HepG2 (cell line): ENCODE results near the gene DAB2IP. TPM values are rescaled to one million over a fixed set of nuclear protein-coding genes. Genes with fewer than 3 reads are reported as not detected.

Experiments
- ATAC-seq: fragments of 200-7000 bp; cut with Tn5 transposase; 3 replicates; pipeline ENCODE4 v1.9.1; 2020; ENCODE audit warnings: mild to moderate bottlenecking, moderate library complexity
- BruUV-seq: library from RNA; stranded (reverse); fragments of 400-500 nt; replicated peaks from 2 replicates; lab custom pipeline; 2021; lab: Mats Ljungman, UMichigan
- CTCF ChIA-PET: fragments of 300-600 bp; formaldehyde crosslinking; extraction: SDS; loops from one replicate; lab custom pipeline; 2021; ENCODE audit warnings: low total read pairs, inconsistent platforms, low intra/inter-chr PET ratio; lab: Yijun Ruan, JAX
- POLR2A ChIA-PET: fragments of 350-600 bp; sonication (Branson Sonifier 250); formaldehyde crosslinking; loops from one replicate; lab custom pipeline; 2020; ENCODE audit warnings: antibody characterized with exemption, inconsistent platforms; lab: Yijun Ruan, JAX
- DNase-seq: peaks from one replicate; pipeline ENCODE4 v3.0.0-alpha.2; 2015; ENCODE audit warnings: low spot score
- FAIRE-seq: peaks from 3 replicates; lab custom pipeline; 2011; peaks lifted over from hg19 to GRCh38; lab: Jason Lieb, UNC
- H2AFZ ChIP-seq: one replicate; pipeline ENCODE4 v1.6.1; 2011; ENCODE audit warnings: low read length, inconsistent platforms
- H3K27ac ChIP-seq: fragments of 300-600 bp; 3 replicates; pipeline ENCODE4 v1.8.0; 2011; ENCODE audit warnings: mixed run types, mild to moderate bottlenecking, mixed read lengths, low read length, inconsistent platforms; ENCODE audit not compliant: insufficient read depth; ENCODE audit errors: extremely low read length
- H3K27me3 ChIP-seq, 2 experiments: fragments of 200-600 bp in 1 of 2; 2 replicates in 1 of 2; 3 replicates in 1 of 2; pipeline versions ENCODE4 v1.6.0 to v1.8.0; 2011; ENCODE audit warnings: low read length in 2 of 2, mild to moderate bottlenecking in 2 of 2, moderate library complexity in 2 of 2, inconsistent platforms in 1 of 2; ENCODE audit not compliant: insufficient read depth in 2 of 2, control insufficient read depth in 1 of 2
- H3K36me3 ChIP-seq, 2 experiments: fragments of 200-600 bp in 1 of 2; replicated peaks in 1 of 2; 2 replicates in 1 of 2; 3 replicates in 1 of 2; pipeline versions ENCODE4 v1.5.1 to v1.8.0; 2011; ENCODE audit warnings: low read length in 2 of 2, inconsistent platforms in 1 of 2; ENCODE audit not compliant: insufficient read depth in 2 of 2, control insufficient read depth in 1 of 2
- H3K4me1 ChIP-seq: 2 replicates; pipeline ENCODE4 v1.5.1; 2012; ENCODE audit warnings: low read length, inconsistent platforms; ENCODE audit not compliant: insufficient read depth
- H3K4me2 ChIP-seq: 2 replicates; pipeline ENCODE4 v1.6.0; 2011; ENCODE audit warnings: low read depth, low read length, inconsistent platforms
- H3K4me3 ChIP-seq, 3 experiments: fragments of 200-600 bp in 1 of 3; sonication (generic), shearing (Covaris generic) in 1 of 3; replicated peaks in 1 of 3; 2 replicates each; pipeline ENCODE4 v1.5.1; 2011 to 2016; ENCODE audit warnings: low read length in 3 of 3, inconsistent platforms in 2 of 3, low read depth in 2 of 3, mild to moderate bottlenecking in 2 of 3, control low read depth in 1 of 3, mixed read lengths in 1 of 3; ENCODE audit not compliant: insufficient read depth in 1 of 3
- H3K79me2 ChIP-seq: one replicate; pipeline ENCODE4 v1.6.1; 2011; ENCODE audit warnings: low read length, inconsistent platforms; ENCODE audit not compliant: insufficient read depth
- H3K9ac ChIP-seq: 2 replicates; pipeline ENCODE4 v1.6.0; 2011; ENCODE audit warnings: mild to moderate bottlenecking, low read depth, low read length, inconsistent platforms; ENCODE audit not compliant: insufficient read depth
- H3K9me3 ChIP-seq: 2 replicates; pipeline ENCODE4 v1.5.1; 2012; ENCODE audit warnings: mild to moderate bottlenecking, low read length
- H4K20me1 ChIP-seq: 2 replicates; pipeline ENCODE4 v1.6.0; 2011; ENCODE audit warnings: inconsistent platforms, mild to moderate bottlenecking, low read length, moderate library complexity; ENCODE audit not compliant: insufficient read depth
- AGO2 ChIP-seq: fragments of 200-400 bp; formaldehyde crosslinking; optimal IDR thresholded peaks from 2 replicates; pipeline ENCODE3; 2017; ENCODE audit warnings: mild to moderate bottlenecking, low read depth, low read length, moderate library complexity
- ATF7 ChIP-seq, 2 experiments: fragments of 450-650 bp in 1 of 2; sonication (generic) in 1 of 2; formaldehyde crosslinking in 1 of 2; IDR thresholded peaks; 2 replicates each; pipeline versions ENCODE4 v1.4.0 to v1.6.1; 2016 to 2020; ENCODE audit warnings: antibody characterized with exemption in 1 of 2, mild to moderate bottlenecking in 1 of 2, missing genetic modification reagents in 1 of 2
- FOXA1 ChIP-seq, 2 experiments: fragments of 450-650 bp in 1 of 2; sonication (generic) in 1 of 2; formaldehyde crosslinking in 1 of 2; IDR thresholded peaks; 2 replicates each; pipeline versions ENCODE4 v1.4.0 to v1.6.1; 2016 to 2020; ENCODE audit warnings: missing genetic modification reagents in 1 of 2
- GTF2F1 ChIP-seq: fragments of 150-350 bp; IDR thresholded peaks from 2 replicates; pipeline ENCODE4 v1.6.1; 2014; ENCODE audit warnings: low read length
- HIC2 ChIP-seq: sonication (generic); formaldehyde crosslinking; IDR thresholded peaks from 2 replicates; pipeline ENCODE4 v1.9.0; 2022; ENCODE audit warnings: low read depth, missing genetic modification reagents
- KLF15 ChIP-seq: sonication (generic); formaldehyde crosslinking; IDR thresholded peaks from 2 replicates; pipeline ENCODE4 v1.8.1; 2023; ENCODE audit warnings: borderline replicate concordance, mild to moderate bottlenecking, inconsistent platforms, missing genetic modification reagents, mixed read lengths
- NR0B2 ChIP-seq: sonication (generic); formaldehyde crosslinking; IDR thresholded peaks from 2 replicates; pipeline ENCODE4 v1.4.0; 2020; ENCODE audit warnings: mild to moderate bottlenecking, missing genetic modification reagents
- RFX3 ChIP-seq: IDR thresholded peaks from 2 replicates; pipeline ENCODE4 v1.6.1; 2016; ENCODE audit warnings: missing biosample characterization, missing genetic modification reagents
- RFX5 ChIP-seq: IDR thresholded peaks from 2 replicates; pipeline ENCODE4 v1.6.1; 2011; ENCODE audit warnings: low read depth, low read length, improper control_type of control experiment
- SNRNP70 ChIP-seq: fragments of 200-400 bp; formaldehyde crosslinking; IDR thresholded peaks from 2 replicates; pipeline ENCODE4 v1.6.1; 2017; ENCODE audit warnings: mild to moderate bottlenecking, low read depth, low read length, moderate library complexity
- SOX5 ChIP-seq: IDR thresholded peaks from 2 replicates; pipeline ENCODE4 v1.6.1; 2016; ENCODE audit warnings: borderline replicate concordance
- TCF12 ChIP-seq, 2 experiments: fragments of 450-650 bp in 1 of 2; sonication (generic) in 1 of 2; formaldehyde crosslinking in 1 of 2; IDR thresholded peaks; 2 replicates each; pipeline versions ENCODE4 v1.6.1 to v1.8.0; 2017 to 2022; ENCODE audit warnings: antibody characterized with exemption in 1 of 2, mild to moderate bottlenecking in 1 of 2, missing genetic modification reagents in 1 of 2, moderate library complexity in 1 of 2
- TRIM22 ChIP-seq: fragments of 450-650 bp; IDR thresholded peaks from 2 replicates; pipeline ENCODE4 v1.6.1; 2017
- ZBTB34 ChIP-seq: sonication (generic); formaldehyde crosslinking; IDR thresholded peaks from 2 replicates; pipeline ENCODE4 v1.8.0; 2022; ENCODE audit warnings: mild to moderate bottlenecking, missing genetic modification reagents
- ZNF160 ChIP-seq: sonication (generic); formaldehyde crosslinking; IDR thresholded peaks from 2 replicates; pipeline ENCODE4 v1.8.0; 2022; ENCODE audit warnings: mild to moderate bottlenecking, inconsistent platforms, missing genetic modification reagents
- ZNF205 ChIP-seq: IDR thresholded peaks from 2 replicates; pipeline ENCODE4 v1.6.1; 2018; ENCODE audit warnings: missing biosample characterization, missing genetic modification reagents
- ZNF512 ChIP-seq: sonication (generic); formaldehyde crosslinking; IDR thresholded peaks from 2 replicates; pipeline ENCODE4 v1.4.0; 2020; ENCODE audit warnings: mild to moderate bottlenecking, missing genetic modification reagents
- WGBS: methylation state at CpG from one replicate; pipeline ENCODE4 v1.1.6; 2017; ENCODE audit warnings: low lambda C conversion rate; 5-methylcytosine and 5-hydroxymethylcytosine counted together
- in situ Hi-C: cut with HindIII; loops from 2 replicates; pipeline ENCODE4 v1.10.0; 2017; ENCODE audit warnings: low pct_unique_long_range_greater_than_20kb; ENCODE audit not compliant: extremely low pct_ligation_motif_present
- intact Hi-C: fragments of 100-400 bp; cut with micrococcal nuclease; formaldehyde crosslinking; loops from one replicate; pipeline ENCODE4 v1.10.0; 2022; ENCODE audit not compliant: unreplicated experiment
- polyA plus RNA-seq, 8 experiments: library from polyadenylated mRNA; depleted of rRNA in 3 of 8; stranded (reverse) in 7 of 8; unstranded in 1 of 8; fragments of >200 nt; fragmentation: Illumina TruSeq in 4 of 8; extraction: Trizol in 4 of 8; gene quantifications; 2 replicates each; pipeline versions ENCODE4 v1.2.1 to v1.2.3, GENCODE V29; 2011 to 2016; ENCODE audit warnings: low read depth in 4 of 8, missing spikeins in 1 of 8, mixed read lengths in 1 of 8; ENCODE audit not compliant: insufficient read depth in 1 of 8
- total RNA-seq, 5 experiments: library from RNA; depleted of rRNA; stranded (reverse); fragments of >200 nt; fragmentation: Illumina TruSeq; extraction: Trizol; gene quantifications; 2 replicates each; pipeline ENCODE4 v1.2.3, GENCODE V29; 2016; ENCODE audit warnings: low read depth in 1 of 5

The DAB2IP gene
- total and polyA plus RNA-seq, 2 of the 13 experiments (the other 11 are each of a cell fraction or from before 2014, with no cell fraction given): 25.3 to 37.9 TPM

GRCh38 chr9:121604242-121604641 is 47.2 kb upstream of the DAB2IP start:
- H4K20me1 ChIP-seq: no peaks in the 10 kb centered on the region
- 28% methylated on average over 3 of the region's 4 CpGs for WGBS
- CTCF ChIA-PET: no interaction called here
- H3K79me2 ChIP-seq: no peaks in the 10 kb centered on the region
- peak overlapping the region in 1 of 3 experiments; percentile 49; a peak in 1 of 6 replicates for H3K4me3 ChIP-seq
- DNase-seq (peak; percentile 82), FAIRE-seq (peak; percentile 70), ATAC-seq (peak; percentile 76)
- BruUV-seq: no TSS peak
- peak overlapping the region; percentile 64 for H3K4me2 ChIP-seq
- H3K4me1 ChIP-seq: peaks cover 69% of the 10 kb centered on the region
- no peaks in the 10 kb centered on the region for H3K9me3 ChIP-seq
- H3K9ac ChIP-seq: no peak overlapping the region
- H3K36me3 ChIP-seq: no peaks in the 10 kb centered on the region
- POLR2A ChIA-PET: interaction anchor here (0.8 to 1.0 kb wide), 2 partner anchors 8 to 31 kb away, joined by 3 to 4 read pairs; no protein-coding TSS in a partner anchor
- peak overlapping the region; percentile 3 for H3K27ac ChIP-seq
- intact Hi-C loops: no loop called here
- H2AFZ ChIP-seq: peak overlapping the region; percentile 12
- H3K27me3 ChIP-seq: 0 out of 5 replicates have a peak, but pooled peaks cover 0 to 2% of the 10 kb centered on the region in 2 experiments
- in situ Hi-C loops: no loop called here
- no peak for TF ChIP-seq TRIM22
- TF ChIP-seq ZNF160 (CRISPR knock-in tag): no peak
- no peak for TF ChIP-seq HIC2 (CRISPR knock-in tag)
- no peak for TF ChIP-seq FOXA1 (IDR thresholded peaks at IDR 0.05)
- TF ChIP-seq FOXA1 (CRISPR knock-in tag; IDR thresholded peaks at IDR 0.05): peak; percentile 56
- peak; percentile 49; the same call in 1 of the 2 replicates for TF ChIP-seq SOX5 (CRISPR knock-in tag)
- no peak for TF ChIP-seq RFX5
- no peak for TF ChIP-seq NR0B2 (CRISPR knock-in tag)
- TF ChIP-seq AGO2: no peak
- no peak for TF ChIP-seq ZNF512 (CRISPR knock-in tag)
- no peak for TF ChIP-seq ZNF205 (CRISPR knock-in tag)
- no peak for TF ChIP-seq TCF12 (IDR thresholded peaks at IDR 0.05)
- no peak for TF ChIP-seq TCF12 (CRISPR knock-in tag; IDR thresholded peaks at IDR 0.05)
- TF ChIP-seq KLF15 (CRISPR knock-in tag): no peak
- TF ChIP-seq SNRNP70: no peak
- no peak for TF ChIP-seq GTF2F1
- TF ChIP-seq ATF7 (IDR thresholded peaks at IDR 0.05): no peak
- no peak for TF ChIP-seq ATF7 (CRISPR knock-in tag; IDR thresholded peaks at IDR 0.05)
- TF ChIP-seq ZBTB34 (CRISPR knock-in tag): peak; percentile 55; the same call in 1 of the 2 replicates
- peak; percentile 40; the same call in 1 of the 2 replicates for TF ChIP-seq RFX3 (CRISPR knock-in tag)
